GM19035 (cell line): Measurements from ENCODE around the gene DCK.

ENCODE experiments used
- ATAC-seq: cut with Tn5 transposase; IDR thresholded peaks from one replicate; pipeline ENCODE4 v1.9.1; 2021; ENCODE audit not compliant: unreplicated experiment

DCK gene

GRCh38 chr4:70993181-70994068 is at the start of gene DCK:
DCK (plus strand) TSS chr4:70993649; CDS start chr4:70993836, 187 bp downstream.
- ATAC-seq = peak; percentile 77

GRCh38 chr4:70945046-70945445 is 48.4 kb upstream of the DCK start:
- ATAC-seq = no peak

GRCh38 chr4:70945452-70946055 is 47.9 kb upstream of the DCK start:
- no peak for ATAC-seq

GRCh38 chr4:70946939-70947338 is 46.5 kb upstream of the DCK start:
- no peak for ATAC-seq

GRCh38 chr4:70948665-70949260 is 44.7 kb upstream of the DCK start:
- no peak for ATAC-seq

- ATAC-seq = no peak
Measured at GRCh38 chr4:70954032-70954431, 39.4 kb upstream of the DCK start.

- ATAC-seq = no peak
Measured at GRCh38 chr4:70956549-70957210, 36.8 kb upstream of the DCK start.

- no peak for ATAC-seq
Measured at GRCh38 chr4:70958681-70959080, 34.8 kb upstream of the DCK start.

GRCh38 chr4:70969076-70969475 is 24.4 kb upstream of the DCK start:
- ATAC-seq = no peak

GRCh38 chr4:70976252-70976651 is 17.2 kb upstream of the DCK start:
- no peak for ATAC-seq

GRCh38 chr4:70979445-70980008 is 13.9 kb upstream of the DCK start:
- no peak for ATAC-seq

GRCh38 chr4:70980196-70980595 is 13.3 kb upstream of the DCK start:
- ATAC-seq = no peak

- no peak for ATAC-seq
Measured at GRCh38 chr4:70984106-70984505, 9.3 kb upstream of the DCK start.

GRCh38 chr4:70984589-70984988 is 8.9 kb upstream of the DCK start:
- ATAC-seq = no peak

GRCh38 chr4:70991596-70991995 is 1.9 kb upstream of the DCK start:
- no peak for ATAC-seq

- ATAC-seq = no peak
Measured at GRCh38 chr4:70992391-70992881, 1.0 kb upstream of the DCK start.

GRCh38 chr4:70994069-70994366 is 569 bp downstream of the DCK start:
- no peak for ATAC-seq

GRCh38 chr4:70994387-70995099 is 1.1 kb downstream of the DCK start:
- ATAC-seq = peak; percentile 41

- no peak for ATAC-seq
Measured at GRCh38 chr4:70996018-70996360, 2.5 kb downstream of the DCK start.

GRCh38 chr4:70997036-70997435 is 3.6 kb downstream of the DCK start:
- no peak for ATAC-seq

GRCh38 chr4:70997546-70997945 is 4.1 kb downstream of the DCK start:
- ATAC-seq = no peak
